ENCODE data around the gene ARHGAP15. TPM values are rescaled to one million over a fixed set of nuclear protein-coding genes. Genes with fewer than 3 reads are reported as not detected.

ARHGAP15 gene
- polyA plus RNA-seq, 2 of the 4 experiments (the other 2 are of a cell fraction): 0.34 TPM; not detected in 1

- DNase-seq (ENCODE audit: low read depth in 1 of 2, low spot score in 1 of 2) (no peak), FAIRE-seq (no peak), ATAC-seq (no peak)
- Histone ChIP-seq H3K4me3 (no peak overlapping the region), H3K9me3 (no peaks in the 10 kb centered on the region), H3K4me2 (no peak overlapping the region), H3K27ac (no peak overlapping the region), H3K4me1 (no peaks in the 10 kb centered on the region)
- ChIA-PET POLR2A (no interaction called here), CTCF (interaction anchor here (0.6 kb wide), 1 partner anchor 65 kb away, joined by 3 read pairs; no protein-coding TSS in a partner anchor)
- TF ChIP-seq PHF8 (IDR thresholded peaks at IDR 0.05; ENCODE audit: borderline replicate concordance, low read depth) (no peak), RNF2 (IDR thresholded peaks at IDR 0.05; ENCODE audit: borderline replicate concordance, low read depth) (no peak), KDM5A (IDR thresholded peaks at IDR 0.05) (no peak), FOSL2 (IDR thresholded peaks at IDR 0.05) (no peak), FOSL2 (CRISPR knock-in tag; IDR thresholded peaks at IDR 0.05) (no peak), MYC (IDR thresholded peaks at IDR 0.05; ENCODE audit: borderline replicate concordance, low read length) (no peak), EP300 (IDR thresholded peaks at IDR 0.05) (no peak), NFE2L2 (conservative IDR thresholded peaks at IDR 0.05; ENCODE audit: low read length) (no peak), USF2 (IDR thresholded peaks at IDR 0.05) (no peak), MAFK (IDR thresholded peaks at IDR 0.05; ENCODE audit: partially characterized antibody) (no peak), ELK1 (IDR thresholded peaks at IDR 0.05; ENCODE audit: low read depth, low read length) (no peak), TFCP2L1 (CRISPR knock-in tag; IDR thresholded peaks at IDR 0.05) (no peak), POLR2A (IDR thresholded peaks at IDR 0.05; ENCODE audit: low read length) (no peak), RCOR1 (IDR thresholded peaks at IDR 0.05; ENCODE audit: low read depth, low read length) (no peak), CHD2 (IDR thresholded peaks at IDR 0.05; ENCODE audit: low read length, partially characterized antibody) (no peak), SMC3 (IDR thresholded peaks at IDR 0.05) (no peak), MAX (IDR thresholded peaks at IDR 0.05) (no peak), CEBPB (IDR thresholded peaks at IDR 0.05) (no peak), JUNB (IDR thresholded peaks at IDR 0.05) (no peak)
- TF ChIP-seq, protein P1, sequence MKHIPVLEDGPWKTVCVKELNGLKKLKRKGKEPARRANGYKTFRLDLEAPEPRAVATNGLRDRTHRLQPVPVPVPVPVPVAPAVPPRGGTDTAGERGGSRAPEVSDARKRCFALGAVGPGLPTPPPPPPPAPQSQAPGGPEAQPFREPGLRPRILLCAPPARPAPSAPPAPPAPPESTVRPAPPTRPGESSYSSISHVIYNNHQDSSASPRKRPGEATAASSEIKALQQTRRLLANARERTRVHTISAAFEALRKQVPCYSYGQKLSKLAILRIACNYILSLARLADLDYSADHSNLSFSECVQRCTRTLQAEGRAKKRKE (CRISPR knock-in tag; IDR thresholded peaks at IDR 0.05; ENCODE audit: low read depth): no peak
Observed at GRCh38 chr2:143289025-143289424, 159.8 kb downstream of the ARHGAP15 start.

GRCh38 chr2:143290221-143290620 is 161.0 kb downstream of the ARHGAP15 start:
- 42% methylated on average over 5 of the region's 5 CpGs for WGBS (ENCODE audit: missing lambda C conversion rate)
- ATAC-seq (no peak), FAIRE-seq (no peak), DNase-seq (ENCODE audit: low read depth in 1 of 2, low spot score in 1 of 2) (no peak)
- ChIA-PET CTCF (no interaction called here), POLR2A (no interaction called here)
- TF ChIP-seq FOXS1 (CRISPR knock-in tag; IDR thresholded peaks at IDR 0.05): no peak
- no peak for TF ChIP-seq RAD21 (conservative IDR thresholded peaks at IDR 0.05 in 1 of 2, IDR thresholded peaks at IDR 0.05 in 1 of 2)
- TF ChIP-seq RARB (CRISPR knock-in tag; IDR thresholded peaks at IDR 0.05): no peak
- no peak for TF ChIP-seq HEYL (CRISPR knock-in tag; IDR thresholded peaks at IDR 0.05)
- TF ChIP-seq ELK1 (IDR thresholded peaks at IDR 0.05; ENCODE audit: low read depth, low read length): no peak
- no peak for TF ChIP-seq PHF8 (IDR thresholded peaks at IDR 0.05; ENCODE audit: borderline replicate concordance, low read depth)
- no peak for TF ChIP-seq CHD2 (IDR thresholded peaks at IDR 0.05; ENCODE audit: low read length, partially characterized antibody)
- TF ChIP-seq NR3C1 (IDR thresholded peaks at IDR 0.05): no peak
- Histone ChIP-seq H3K27ac (no peak overlapping the region), H3K9me3 (no peaks in the 10 kb centered on the region), H3K4me1 (no peaks in the 10 kb centered on the region), H3K4me2 (no peak overlapping the region), H3K4me3 (no peak overlapping the region)

Measured in A549 (cell line).